GM18498 (cell line): ENCODE measurements around the gene PCNT.

Experiments
- ATAC-seq: cut with Tn5 transposase; IDR thresholded peaks from one replicate; pipeline ENCODE4 v1.9.1; 2021; ENCODE audit warnings: mild to moderate bottlenecking, moderate library complexity; ENCODE audit not compliant: unreplicated experiment

Gene PCNT

GRCh38 chr21:46334351-46335140, 10.6 kb downstream of the PCNT start:
- ATAC-seq: no peak

DNA sequence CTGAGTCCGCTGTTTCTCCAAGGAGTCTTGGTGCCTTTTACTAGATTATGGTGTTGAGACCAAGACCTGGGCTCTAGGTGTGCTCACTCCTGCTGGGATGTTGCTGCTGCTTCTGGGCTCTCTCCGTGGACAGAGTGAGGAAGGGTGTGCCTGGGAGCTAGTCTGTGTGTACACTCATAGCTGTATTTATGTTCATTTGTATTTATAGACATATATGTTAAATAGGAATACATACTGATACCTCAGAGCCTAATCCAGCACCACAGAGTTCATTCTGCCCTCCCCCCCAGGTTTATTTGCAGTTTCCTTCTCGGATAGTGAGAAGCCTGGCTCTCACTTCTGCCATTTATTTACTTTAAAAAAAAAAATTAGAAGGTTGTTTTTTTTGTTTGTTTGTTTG, 12.6 kb downstream of the PCNT start:
- no peak for ATAC-seq

- no peak for ATAC-seq
These were observed 17.0 kb downstream of the PCNT start for GRCh38 chr21:46340998-46341397.

GRCh38 chr21:46344219-46344915, 20.4 kb downstream of the PCNT start:
- no peak for ATAC-seq

DNA sequence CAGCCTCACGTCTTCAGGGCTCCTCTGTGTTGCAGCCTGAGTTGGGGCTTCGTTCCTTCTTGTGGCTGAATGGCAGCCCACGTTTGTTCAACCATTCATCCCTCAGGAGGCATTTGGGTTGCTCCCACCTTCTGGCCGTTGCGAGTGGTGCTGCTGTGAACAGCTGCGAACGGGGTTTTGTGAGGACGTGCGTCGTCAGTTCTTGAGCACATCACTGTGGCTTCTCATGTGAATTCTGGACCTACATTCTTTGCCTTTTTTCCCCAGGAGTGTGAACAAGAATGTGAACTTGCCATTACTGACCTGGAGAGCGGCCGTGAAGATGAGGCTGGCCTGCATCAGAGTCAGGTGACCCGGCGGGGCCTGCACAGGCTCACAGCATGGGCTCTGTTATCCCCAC, 21.9 kb downstream of the PCNT start:
- no peak for ATAC-seq

- no peak for ATAC-seq
These were observed 22.6 kb downstream of the PCNT start for GRCh38 chr21:46346296-46347202.

GRCh38 chr21:46347203-46347550, 23.2 kb downstream of the PCNT start:
- no peak for ATAC-seq

- ATAC-seq: no peak
These were observed 23.9 kb downstream of the PCNT start for GRCh38 chr21:46347791-46348381.

GRCh38 chr21:46349134-46349760, 25.3 kb downstream of the PCNT start:
- no peak for ATAC-seq

GRCh38 chr21:46350571-46350970, 26.6 kb downstream of the PCNT start:
- ATAC-seq: no peak

- ATAC-seq: no peak
These were observed 27.0 kb downstream of the PCNT start for GRCh38 chr21:46350981-46351380.

- no peak for ATAC-seq
These were observed 27.7 kb downstream of the PCNT start for GRCh38 chr21:46351476-46352163.

DNA sequence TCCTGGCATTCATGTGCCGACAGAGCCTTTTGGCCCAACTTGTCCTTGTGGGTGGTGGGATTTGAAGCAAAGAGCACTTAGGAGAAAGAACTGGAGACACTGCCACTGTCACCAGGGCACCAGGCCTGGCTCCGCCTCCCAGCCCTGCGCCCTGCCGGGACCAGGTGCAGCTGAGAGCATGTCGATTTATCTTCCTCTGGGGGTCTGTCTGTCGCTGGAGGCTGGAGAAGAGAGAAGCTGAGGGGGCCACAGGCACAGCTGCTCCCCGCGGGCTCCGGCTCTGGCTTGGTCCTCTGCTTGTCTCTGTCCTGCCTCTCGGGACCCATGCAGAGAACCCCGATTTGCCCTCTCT, 28.2 kb downstream of the PCNT start:
- ATAC-seq: no peak

DNA sequence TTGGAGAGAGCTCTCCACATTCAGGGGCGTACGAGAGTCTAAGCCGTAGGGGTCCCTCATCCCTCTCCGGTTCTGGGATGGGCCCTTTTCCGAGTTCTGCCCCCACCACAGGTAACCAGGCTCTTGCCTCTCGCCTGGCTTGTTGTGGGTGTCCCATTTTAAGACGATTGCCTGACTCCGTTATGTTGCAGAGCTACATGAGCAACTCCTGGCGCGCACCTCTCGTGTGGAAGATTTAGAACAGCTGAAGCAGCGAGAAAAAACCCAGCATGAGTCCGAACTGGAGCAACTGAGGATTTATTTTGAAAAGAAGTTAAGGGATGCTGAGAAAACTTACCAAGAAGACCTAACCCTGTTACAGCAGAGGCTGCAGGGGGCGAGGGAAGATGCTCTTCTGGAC, 29.0 kb downstream of the PCNT start:
- ATAC-seq: no peak

- ATAC-seq: no peak
These were observed 30.1 kb downstream of the PCNT start for GRCh38 chr21:46354046-46354445.

DNA sequence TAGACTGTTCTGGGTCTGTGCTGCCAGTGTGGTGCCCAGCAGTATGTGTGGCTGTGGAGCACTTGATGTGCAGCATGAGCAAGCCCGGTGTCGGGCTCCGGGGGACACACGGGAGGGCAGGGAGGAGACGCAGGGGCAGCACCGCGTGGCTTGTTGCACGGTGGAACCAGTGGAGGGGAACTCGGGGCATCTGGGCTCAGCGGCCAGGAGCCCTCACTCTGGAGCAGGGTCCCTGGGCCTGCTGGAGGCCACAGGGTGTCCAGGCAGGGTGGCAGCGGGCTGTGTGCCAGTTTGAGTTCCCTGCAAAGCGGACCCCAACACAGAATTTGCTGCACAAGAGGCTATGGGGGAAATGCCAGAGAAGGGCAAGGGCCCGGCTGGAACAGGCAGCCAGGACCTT, 30.6 kb downstream of the PCNT start:
- ATAC-seq: no peak

GRCh38 chr21:46355161-46356004, 31.4 kb downstream of the PCNT start:
- no peak for ATAC-seq

DNA sequence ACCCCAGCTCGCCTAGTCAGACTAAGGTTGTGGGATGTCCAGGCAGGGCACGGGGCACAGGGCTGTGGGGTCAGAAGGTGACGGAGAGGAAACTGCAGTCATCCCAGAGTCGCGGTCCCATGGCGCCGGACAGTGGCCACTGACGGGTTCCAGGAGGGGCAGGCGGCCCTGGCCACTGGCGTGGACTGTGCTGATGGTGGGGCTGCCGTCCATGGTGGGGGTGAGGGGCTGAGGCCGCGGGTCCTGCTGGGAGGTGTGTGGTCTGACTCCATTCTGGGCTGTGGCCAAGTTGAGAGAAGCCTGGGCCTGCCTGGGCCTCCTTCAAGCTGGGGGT, 32.0 kb downstream of the PCNT start:
- no peak for ATAC-seq

- ATAC-seq: no peak
These were observed 32.8 kb downstream of the PCNT start for GRCh38 chr21:46356494-46357334.
